Stimulated activated CD8-positive, alpha-beta memory T cell treated with anti-CD3 and anti-CD28 coated beads, Interleukin-7, amount 100 ng/mL, for 4 hours (primary cell): ENCODE results near the gene RMND5B.
"Not testable (repeated sequence)": the region's sequence is repeated elsewhere in the genome, so short reads cannot be mapped to it uniquely, and the experiment has no call there.

Source experiments
- DNase-seq, 2 donors: peaks; one replicate each; pipeline ENCODE4 v3.0.0-alpha.2; 2020; ENCODE audit warnings: low read depth in 2 of 2

The RMND5B gene

GRCh38 chr5:178170455-178170854, 39.6 kb downstream of the RMND5B start:
- no peak for DNase-seq

GRCh38 chr5:178174456-178174855, 43.6 kb downstream of the RMND5B start:
- DNase-seq = no peak

DNA sequence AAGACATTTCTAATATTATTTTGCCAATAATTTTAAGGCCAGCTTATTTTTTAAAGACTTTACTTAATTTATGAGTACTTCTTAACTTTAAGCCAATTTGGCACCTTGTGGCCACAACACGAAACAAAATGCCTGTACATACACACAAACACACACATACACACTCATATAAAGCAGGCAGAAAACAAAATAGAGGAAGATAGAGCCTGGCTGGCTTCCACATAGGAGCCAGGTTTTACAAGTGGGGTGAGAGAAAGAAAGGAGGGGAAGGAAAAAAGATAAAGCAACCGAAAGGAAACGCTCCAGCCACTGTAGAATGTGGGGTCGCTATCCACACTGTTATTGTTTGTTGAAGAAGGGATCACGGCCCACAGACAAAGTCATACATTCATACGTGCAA, 46.0 kb downstream of the RMND5B start:
- DNase-seq = no peak

GRCh38 chr5:178177569-178177968, 46.8 kb downstream of the RMND5B start:
- DNase-seq = no peak

DNA sequence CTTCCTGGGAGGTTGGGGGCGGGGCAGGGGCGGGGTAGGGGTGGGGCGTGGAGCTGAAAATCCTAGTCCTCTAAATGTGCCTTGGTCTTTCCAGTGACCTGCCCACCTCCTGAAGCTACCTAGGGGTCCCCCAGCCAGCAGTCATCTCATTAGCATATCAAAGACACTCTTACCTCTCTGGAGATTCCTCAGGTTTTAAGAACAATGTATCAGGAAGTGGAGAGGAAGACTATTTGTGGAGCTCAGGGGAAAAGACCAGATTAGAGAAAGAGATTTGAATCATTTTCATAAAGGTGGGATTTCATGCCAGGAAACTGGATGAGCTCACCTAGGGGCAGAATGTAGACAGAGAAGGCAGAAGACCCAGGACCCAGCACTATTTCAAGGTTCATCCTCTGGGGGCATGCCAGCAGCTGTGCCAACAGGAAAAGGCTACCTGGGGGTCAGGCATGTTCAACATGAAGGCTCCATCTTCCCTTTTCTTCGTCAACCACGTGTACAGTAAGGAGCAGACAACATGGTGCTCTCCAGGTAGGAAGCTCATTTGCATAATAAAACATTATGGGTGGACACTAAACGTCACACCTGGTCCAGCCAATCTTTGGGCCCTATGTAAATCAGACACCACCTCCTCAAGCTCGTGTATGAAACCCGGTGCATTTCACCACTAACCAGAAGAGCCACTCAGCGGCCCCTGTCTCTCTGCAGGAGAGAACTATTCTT, 49.5 kb downstream of the RMND5B start:
- DNase-seq = no peak

- DNase-seq = no peak
These were observed 51.5 kb downstream of the RMND5B start for GRCh38 chr5:178182158-178182876.

GRCh38 chr5:178186427-178186826, 55.6 kb downstream of the RMND5B start:
- no peak for DNase-seq

DNA sequence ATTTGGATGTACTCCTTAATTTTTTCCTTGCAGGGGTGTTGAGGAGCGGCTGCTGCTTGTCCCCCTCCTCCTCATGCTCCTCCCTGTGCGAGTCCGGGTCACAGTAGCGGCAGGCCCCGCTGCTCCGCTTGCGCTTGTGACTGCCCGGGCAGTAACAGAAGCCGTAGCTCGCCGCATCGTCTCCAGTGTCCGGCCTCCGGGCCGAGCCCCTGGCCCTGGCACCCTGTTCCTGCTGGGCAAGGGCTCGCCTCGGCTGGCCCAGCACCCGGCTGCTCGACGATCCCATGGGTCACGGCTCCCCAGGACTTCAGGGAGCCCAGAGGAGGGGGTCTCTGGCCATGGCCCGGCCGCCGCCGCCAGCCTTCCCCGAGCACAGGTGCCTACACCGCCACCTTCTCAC, 56.2 kb downstream of the RMND5B start, which contains the start of gene GMCL2:
Gene GMCL2, minus strand, starts transcription at position 358 of the 400 bp plus-strand sequence. Its CDS starts 72 bp downstream, at position 286.
- DNase-seq = no peak

DNA sequence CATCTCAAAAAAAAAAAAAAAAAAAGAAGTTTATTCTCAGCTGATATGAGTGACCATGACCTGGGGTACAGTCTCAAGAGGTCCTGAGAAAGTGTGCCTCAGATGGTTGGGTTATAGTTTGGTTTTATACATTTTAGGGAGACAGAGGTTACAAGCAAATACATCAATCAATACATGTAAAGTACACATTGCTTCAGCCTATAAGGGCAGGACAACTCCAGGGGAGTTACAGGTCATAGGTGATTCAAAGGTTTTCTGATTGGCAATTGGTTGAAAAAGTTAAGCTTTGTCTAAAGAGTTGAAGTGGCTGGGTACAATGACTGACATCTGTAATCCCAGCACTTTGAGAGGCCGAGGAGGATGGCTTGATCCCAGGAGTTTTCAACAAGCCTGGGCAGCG, 58.6 kb downstream of the RMND5B start:
- DNase-seq = no peak

DNA sequence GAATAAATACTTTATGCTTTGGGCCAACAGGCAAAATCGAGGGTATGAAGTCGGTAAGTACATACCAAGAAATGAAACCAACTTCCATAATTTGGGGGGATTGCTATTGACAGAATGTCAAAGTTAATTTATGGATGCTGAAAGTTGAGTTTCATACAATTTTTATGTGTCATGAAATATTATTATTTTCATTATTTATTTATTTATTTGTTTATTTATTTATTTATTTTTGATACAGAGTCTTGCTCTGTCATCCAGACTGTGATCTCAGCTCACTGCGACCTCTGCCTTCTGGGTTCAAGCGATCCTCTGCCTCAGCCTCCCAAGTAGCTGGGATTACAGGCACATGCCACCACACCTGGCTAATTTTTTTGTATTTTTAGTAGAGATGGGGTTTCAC, 60.8 kb downstream of the RMND5B start:
- no peak for DNase-seq

GRCh38 chr5:178192244-178192643, 61.4 kb downstream of the RMND5B start:
- no peak for DNase-seq

- no peak for DNase-seq
These were observed 62.0 kb downstream of the RMND5B start for GRCh38 chr5:178192787-178193186.

DNA sequence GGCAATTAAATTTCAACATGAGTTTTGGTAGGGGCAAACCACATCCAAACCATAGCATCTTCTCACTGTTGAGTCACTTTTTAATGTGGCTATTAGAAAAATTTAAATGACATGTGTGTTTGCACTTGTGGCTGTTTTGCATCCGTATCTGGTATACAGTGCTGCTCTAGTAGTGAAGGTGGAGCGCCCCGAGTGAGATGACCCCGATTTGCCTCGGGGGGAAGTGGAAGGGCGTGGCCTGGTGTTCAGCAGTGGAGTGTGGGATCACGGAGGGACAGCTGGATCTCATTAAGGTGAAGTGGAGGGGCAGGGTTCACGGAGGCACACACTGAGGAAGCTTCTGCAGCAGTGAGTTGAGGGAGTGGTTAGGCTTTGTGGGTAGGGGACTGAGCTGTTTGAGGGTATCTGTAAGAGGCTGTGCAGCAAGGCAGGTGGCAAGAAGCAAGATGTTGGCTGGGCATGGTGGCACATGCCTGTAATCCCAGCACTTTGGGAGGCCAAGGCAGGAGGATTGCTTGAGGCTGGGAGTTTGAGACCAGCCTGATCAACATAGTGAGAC, 62.5 kb downstream of the RMND5B start:
- DNase-seq = no peak

- no peak for DNase-seq
These were observed 63.2 kb downstream of the RMND5B start for GRCh38 chr5:178194026-178194425.

GRCh38 chr5:178196281-178196812, 65.5 kb downstream of the RMND5B start:
- no peak for DNase-seq

GRCh38 chr5:178196986-178197385, 66.2 kb downstream of the RMND5B start:
- no peak for DNase-seq

DNA sequence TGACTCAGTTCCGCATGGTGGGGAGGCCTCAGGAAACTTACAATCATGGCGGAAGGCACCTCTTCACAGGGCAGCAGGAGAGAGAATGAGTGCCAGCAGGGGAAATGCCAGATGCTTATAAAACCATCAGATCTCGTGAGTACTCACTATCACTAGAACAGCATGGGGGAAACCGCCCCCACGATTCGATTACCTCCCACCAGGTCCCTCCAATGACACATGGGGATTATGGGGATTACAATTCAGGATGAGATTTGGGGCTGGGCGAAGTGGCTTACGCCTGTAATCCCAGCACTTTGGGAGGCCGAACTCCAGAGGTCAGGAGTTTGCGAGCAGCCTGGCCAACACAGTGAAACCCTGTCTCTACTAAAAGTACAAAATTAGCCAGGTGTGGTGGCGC, 67.3 kb downstream of the RMND5B start:
- not testable (repeated sequence) for DNase-seq

- no peak for DNase-seq
These were observed 67.9 kb downstream of the RMND5B start for GRCh38 chr5:178198706-178199105.

GRCh38 chr5:178199581-178200434, 69.0 kb downstream of the RMND5B start:
- DNase-seq = no peak
